NCI-H345 treated with DMSO at 0.1 percent for 48 hours (cell line): Measurements from ENCODE around the gene LILRA2.
"Not testable (repeated sequence)": the region's sequence is repeated elsewhere in the genome, so short reads cannot be mapped to it uniquely, and the experiment has no call there.

Experiments
- DNase-seq: peaks from one replicate; lab custom pipeline; 2025; ENCODE audit not compliant: unreplicated experiment; lab: John Stamatoyannopoulos, UW

Gene LILRA2

GRCh38 chr19:54570316-54570715, 3.3 kb upstream of the LILRA2 start:
- DNase-seq: no peak

- not testable (repeated sequence) for DNase-seq
These were observed 1.6 kb upstream of the LILRA2 start for GRCh38 chr19:54571715-54572615.

- DNase-seq: no peak
These were observed 786 bp upstream of the LILRA2 start for GRCh38 chr19:54572696-54573311.

GRCh38 chr19:54574051-54574450, 461 bp downstream of the LILRA2 start:
- DNase-seq: no peak

- DNase-seq: no peak
These were observed 1.0 kb downstream of the LILRA2 start for GRCh38 chr19:54574527-54575056.

- DNase-seq: not testable (repeated sequence)
These were observed 1.6 kb downstream of the LILRA2 start for GRCh38 chr19:54575205-54575604.

- DNase-seq: no peak
These were observed 2.9 kb downstream of the LILRA2 start for GRCh38 chr19:54576411-54576976.

GRCh38 chr19:54577334-54577733, 3.7 kb downstream of the LILRA2 start:
- no peak for DNase-seq

- DNase-seq: not testable (repeated sequence)
These were observed 4.7 kb downstream of the LILRA2 start for GRCh38 chr19:54578268-54578667.

- DNase-seq: no peak
These were observed 12.8 kb downstream of the LILRA2 start for GRCh38 chr19:54586397-54586796.

GRCh38 chr19:54587026-54587425, 13.4 kb downstream of the LILRA2 start:
- DNase-seq: no peak

GRCh38 chr19:54593445-54593844, 19.9 kb downstream of the LILRA2 start, which contains the start of gene LILRA1:
LILRA1 (plus strand) TSS chr19:54593632; CDS start chr19:54594245, 613 bp downstream.
- DNase-seq: not testable (repeated sequence)

- not testable (repeated sequence) for DNase-seq
These were observed 20.5 kb downstream of the LILRA2 start for GRCh38 chr19:54593931-54594626.

- no peak for DNase-seq
These were observed 21.1 kb downstream of the LILRA2 start for GRCh38 chr19:54594737-54595136.

GRCh38 chr19:54595680-54596436, 22.3 kb downstream of the LILRA2 start:
- DNase-seq: not testable (repeated sequence)

- no peak for DNase-seq
These were observed 26.6 kb downstream of the LILRA2 start for GRCh38 chr19:54600212-54600611.

- no peak for DNase-seq
These were observed 32.6 kb downstream of the LILRA2 start for GRCh38 chr19:54606230-54606629.

GRCh38 chr19:54606891-54607784, 33.5 kb downstream of the LILRA2 start:
- DNase-seq: no peak

GRCh38 chr19:54607785-54608150, 34.2 kb downstream of the LILRA2 start:
- no peak for DNase-seq
